ENCODE measurements around the gene AK8.

Gene AK8

GRCh38 chr9:132857616-132858342 lies 20.3 kb downstream of the AK8 start:
- Histone ChIP-seq H3K27me3 (peaks cover 6% of the 10 kb centered on the region), H3K27ac (no peak overlapping the region), H3K4me1 (ENCODE audit: control insufficient read depth in 1 of 2, insufficient read depth in 1 of 2, low read depth in 1 of 2, low read length in 1 of 2) (no peaks in the 10 kb centered on the region), H3K4me3 (ENCODE audit: low read depth in 1 of 2, low read length in 1 of 2) (no peak overlapping the region), H3K36me3 (no peaks in the 10 kb centered on the region), H3K9me3 (no peaks in the 10 kb centered on the region)
- TF ChIP-seq CTCF (IDR thresholded peaks at IDR 0.05) = no peak

DNA sequence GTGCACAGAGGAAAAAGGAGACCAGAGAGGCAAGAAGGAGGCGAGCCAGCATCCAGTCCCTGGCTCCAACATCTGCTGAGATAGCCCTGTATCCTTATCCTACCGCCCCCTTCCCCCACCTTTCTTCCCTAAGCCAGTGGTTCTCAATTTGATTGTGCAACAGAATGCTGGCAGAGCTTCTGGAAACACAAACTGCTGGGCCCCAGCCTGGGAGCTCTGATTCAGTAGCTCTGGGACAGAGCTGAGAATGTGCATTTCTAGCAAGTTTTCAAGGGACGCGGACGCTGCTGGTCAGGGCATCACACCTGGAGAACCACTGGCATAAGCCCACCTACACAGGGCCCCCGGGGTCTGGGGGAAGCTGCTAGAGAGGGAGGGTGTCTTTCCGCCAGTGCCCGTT lies 21.1 kb downstream of the AK8 start:
- peaks cover 6% of the 10 kb centered on the region for H3K27me3 ChIP-seq
- H3K4me1 ChIP-seq (ENCODE audit: control insufficient read depth in 1 of 2, insufficient read depth in 1 of 2, low read depth in 1 of 2, low read length in 1 of 2) = no peaks in the 10 kb centered on the region
- no peaks in the 10 kb centered on the region for H3K9me3 ChIP-seq
- no peak overlapping the region for H3K27ac ChIP-seq
- H3K36me3 ChIP-seq = no peaks in the 10 kb centered on the region
- H3K4me3 ChIP-seq (ENCODE audit: low read depth in 1 of 2, low read length in 1 of 2) = no peak overlapping the region
- no peak for TF ChIP-seq CTCF (IDR thresholded peaks at IDR 0.05)

DNA sequence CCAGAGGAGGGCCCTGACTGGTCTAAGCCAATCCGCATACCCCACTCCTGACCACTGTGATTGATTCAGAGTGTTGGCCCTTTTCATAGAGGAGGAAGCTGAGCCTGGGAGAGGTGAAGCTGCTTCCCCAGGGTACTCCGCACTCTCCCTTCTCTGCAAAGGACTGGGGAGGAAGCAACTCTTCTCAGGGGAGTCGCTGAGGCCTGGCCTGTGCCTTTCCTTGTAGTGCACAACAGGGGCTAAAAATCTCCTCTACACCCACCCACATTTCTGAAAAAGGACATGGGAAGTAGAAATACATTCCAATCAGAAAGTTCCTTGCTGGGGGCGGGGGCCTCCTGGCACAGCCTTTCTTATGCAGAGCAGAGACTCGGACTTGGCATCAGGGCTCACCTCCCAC lies 22.2 kb downstream of the AK8 start:
- Histone ChIP-seq H3K36me3 (no peaks in the 10 kb centered on the region), H3K9me3 (no peaks in the 10 kb centered on the region), H3K4me1 (ENCODE audit: control insufficient read depth in 1 of 2, insufficient read depth in 1 of 2, low read depth in 1 of 2, low read length in 1 of 2) (no peaks in the 10 kb centered on the region), H3K27ac (no peak overlapping the region), H3K4me3 (ENCODE audit: low read depth in 1 of 2, low read length in 1 of 2) (no peak overlapping the region), H3K27me3 (peaks cover 6% of the 10 kb centered on the region)
- TF ChIP-seq CTCF (IDR thresholded peaks at IDR 0.05) = no peak

GRCh38 chr9:132854832-132855231 lies 23.3 kb downstream of the AK8 start:
- TF ChIP-seq CTCF (IDR thresholded peaks at IDR 0.05) = no peak
- no peak overlapping the region for H3K27ac ChIP-seq
- H3K4me1 ChIP-seq (ENCODE audit: control insufficient read depth in 1 of 2, insufficient read depth in 1 of 2, low read depth in 1 of 2, low read length in 1 of 2) = no peaks in the 10 kb centered on the region
- no peaks in the 10 kb centered on the region for H3K9me3 ChIP-seq
- H3K27me3 ChIP-seq = peaks cover 6% of the 10 kb centered on the region
- H3K36me3 ChIP-seq = no peaks in the 10 kb centered on the region
- no peak overlapping the region for H3K4me3 ChIP-seq (ENCODE audit: low read depth in 1 of 2, low read length in 1 of 2)

- Histone ChIP-seq H3K27me3 (peaks cover 6% of the 10 kb centered on the region), H3K27ac (no peak overlapping the region), H3K4me3 (ENCODE audit: low read depth in 1 of 2, low read length in 1 of 2) (no peak overlapping the region), H3K9me3 (no peaks in the 10 kb centered on the region), H3K36me3 (no peaks in the 10 kb centered on the region), H3K4me1 (ENCODE audit: control insufficient read depth in 1 of 2, insufficient read depth in 1 of 2, low read depth in 1 of 2, low read length in 1 of 2) (no peaks in the 10 kb centered on the region)
- no peak for TF ChIP-seq CTCF (IDR thresholded peaks at IDR 0.05)
Observed at GRCh38 chr9:132853482-132853881, 24.6 kb downstream of the AK8 start.
